OCI-LY7 (cell line): ENCODE measurements around the gene CDK19. TPM values are rescaled to one million over a fixed set of nuclear protein-coding genes. Genes with fewer than 3 reads are reported as not detected.

ENCODE experiments used
- BruUV-seq: library from RNA; stranded (reverse); fragments of 400-500 nt; replicated peaks from 2 replicates; lab custom pipeline; 2021; lab: Mats Ljungman, UMichigan
- CTCF ChIA-PET: fragments of 300-600 bp; sonication (Branson Sonifier 250); formaldehyde crosslinking; loops from one replicate; lab custom pipeline; 2022; ENCODE audit warnings: antibody characterized with exemption; ENCODE audit not compliant: unreplicated experiment; lab: Charles Lee
- POLR2A ChIA-PET: fragments of 300-600 bp; sonication (Branson Sonifier 250); formaldehyde crosslinking; loops from one replicate; lab custom pipeline; 2022; ENCODE audit warnings: antibody characterized with exemption; lab: Charles Lee
- DNase-seq: peaks from one replicate; pipeline ENCODE4 v3.0.0-alpha.2; 2015; ENCODE audit warnings: low spot score
- H2AFZ ChIP-seq: fragments of 200-600 bp; sonication (generic), shearing (Covaris generic); 2 replicates; pipeline ENCODE4 v1.6.1; 2014; ENCODE audit warnings: mild to moderate bottlenecking, antibody characterized with exemption, low read length, moderate library complexity
- H3K27ac ChIP-seq: fragments of 200-600 bp; sonication (generic); 2 replicates; pipeline ENCODE4 v1.5.1; 2014; ENCODE audit warnings: mixed run types, low read depth, mild to moderate bottlenecking, moderate library complexity, low read length, inconsistent platforms; ENCODE audit not compliant: poor library complexity, severe bottlenecking
- H3K36me3 ChIP-seq: fragments of 200-600 bp; sonication (generic); 2 replicates; pipeline ENCODE4 v1.6.1; 2014; ENCODE audit warnings: mild to moderate bottlenecking, antibody characterized with exemption, low read length, moderate library complexity, mixed read lengths; ENCODE audit not compliant: insufficient read depth
- H3K4me1 ChIP-seq: fragments of 200-600 bp; sonication (generic); 2 replicates; pipeline ENCODE4 v1.5.1; 2014; ENCODE audit warnings: mild to moderate bottlenecking, low read length; ENCODE audit not compliant: insufficient read depth, poor library complexity, severe bottlenecking
- H3K4me2 ChIP-seq: fragments of 200-600 bp; sonication (generic); 2 replicates; pipeline ENCODE4 v1.6.1; 2014; ENCODE audit warnings: mild to moderate bottlenecking, low read length
- H3K4me3 ChIP-seq: fragments of 200-600 bp; sonication (generic); 2 replicates; pipeline ENCODE4 v1.5.1; 2014; ENCODE audit warnings: mild to moderate bottlenecking, low read depth, low read length; ENCODE audit not compliant: poor library complexity, severe bottlenecking
- H3K79me2 ChIP-seq: fragments of 200-600 bp; sonication (generic); 2 replicates; pipeline ENCODE4 v1.6.1; 2016; ENCODE audit warnings: low read depth, mild to moderate bottlenecking, low read length, moderate library complexity, mixed read lengths; ENCODE audit not compliant: insufficient read depth
- H3K9me2 ChIP-seq: fragments of 200-600 bp; sonication (generic); 2 replicates; pipeline ENCODE4 v1.6.1; 2016; ENCODE audit warnings: mild to moderate bottlenecking, low read length, mixed read lengths; ENCODE audit not compliant: insufficient read depth
- H3K9me3 ChIP-seq: fragments of 200-600 bp; sonication (generic); 2 replicates; pipeline ENCODE4 v1.6.1; 2014; ENCODE audit warnings: mild to moderate bottlenecking, mixed run types, low read length, mixed read lengths
- H4K20me1 ChIP-seq: fragments of 200-600 bp; sonication (generic); 2 replicates; pipeline ENCODE4 v1.6.1; 2014; ENCODE audit warnings: mild to moderate bottlenecking, antibody characterized with exemption, low read length, moderate library complexity, mixed read lengths; ENCODE audit not compliant: insufficient read depth
- EZH2phosphoT487 ChIP-seq: fragments of 200-600 bp; sonication (generic); IDR thresholded peaks from 2 replicates; pipeline ENCODE4 v1.6.1; 2018; ENCODE audit warnings: low read depth, borderline replicate concordance, mild to moderate bottlenecking, mixed run types, antibody characterized with exemption, low read length, moderate library complexity, mixed read lengths
- intact Hi-C: fragments of 100-400 bp; cut with micrococcal nuclease; formaldehyde crosslinking; loops from one replicate; pipeline ENCODE4 v1.10.0; 2022; ENCODE audit not compliant: unreplicated experiment
- total RNA-seq, 2 experiments: library from RNA; depleted of rRNA in 1 of 2; stranded (reverse); fragments of >200 nt in 1 of 2; shearing (Covaris generic) in 1 of 2; gene quantifications; 2 replicates each; pipeline ENCODE4 v1.2.3, GENCODE V29; 2014 to 2022
- TF ChIP-seq, protein P1 (sequence below): fragments of 200-600 bp; sonication (generic); conservative IDR thresholded peaks from 2 replicates; pipeline ENCODE4 v1.5.1; 2014; ENCODE audit warnings: mild to moderate bottlenecking, antibody characterized with exemption, low read length, moderate library complexity, mixed read lengths

The CDK19 gene
- total RNA-seq, 2 experiments from 2014 or later = 15.4 to 35.6 TPM

DNA sequence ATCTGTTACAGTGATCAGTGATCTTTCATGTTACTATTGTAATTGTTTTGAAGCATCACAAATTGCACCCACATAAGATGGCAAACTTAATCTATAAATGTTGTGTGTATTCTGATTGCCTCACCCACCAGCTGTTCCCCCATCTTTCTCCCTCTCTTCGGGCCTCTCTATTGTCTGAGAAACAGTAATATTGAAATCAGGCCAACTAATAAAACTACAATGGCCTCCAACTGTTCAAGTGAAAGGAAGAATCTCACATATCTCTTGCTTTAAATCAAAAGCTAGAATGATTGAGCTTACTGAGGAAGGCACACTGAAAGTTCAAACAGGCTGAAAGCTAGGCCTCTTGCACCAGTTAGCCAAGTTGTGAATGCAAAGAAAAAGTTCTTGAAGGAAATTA, 141.2 kb downstream of the CDK19 start:
- Histone ChIP-seq H2AFZ (no peak overlapping the region), H3K79me2 (no peaks in the 10 kb centered on the region), H3K36me3 (no peaks in the 10 kb centered on the region), H3K4me1 (no peaks in the 10 kb centered on the region), H4K20me1 (no peaks in the 10 kb centered on the region), H3K9me2 (no peaks in the 10 kb centered on the region), H3K4me2 (no peak overlapping the region), H3K9me3 (no peaks in the 10 kb centered on the region), H3K27ac (no peak overlapping the region), H3K4me3 (no peak overlapping the region)
- BruUV-seq = no TSS peak
- no peak for DNase-seq
- POLR2A ChIA-PET = interaction anchor here (0.7 to 1.6 kb wide), 4 partner anchors 12 to 663 kb away, joined by 4 to 5 read pairs (median 4); no protein-coding TSS in a partner anchor
- intact Hi-C loops = no loop called here
- CTCF ChIA-PET = no interaction called here
- no peak for TF ChIP-seq EZH2phosphoT487
- TF ChIP-seq, protein P1, sequence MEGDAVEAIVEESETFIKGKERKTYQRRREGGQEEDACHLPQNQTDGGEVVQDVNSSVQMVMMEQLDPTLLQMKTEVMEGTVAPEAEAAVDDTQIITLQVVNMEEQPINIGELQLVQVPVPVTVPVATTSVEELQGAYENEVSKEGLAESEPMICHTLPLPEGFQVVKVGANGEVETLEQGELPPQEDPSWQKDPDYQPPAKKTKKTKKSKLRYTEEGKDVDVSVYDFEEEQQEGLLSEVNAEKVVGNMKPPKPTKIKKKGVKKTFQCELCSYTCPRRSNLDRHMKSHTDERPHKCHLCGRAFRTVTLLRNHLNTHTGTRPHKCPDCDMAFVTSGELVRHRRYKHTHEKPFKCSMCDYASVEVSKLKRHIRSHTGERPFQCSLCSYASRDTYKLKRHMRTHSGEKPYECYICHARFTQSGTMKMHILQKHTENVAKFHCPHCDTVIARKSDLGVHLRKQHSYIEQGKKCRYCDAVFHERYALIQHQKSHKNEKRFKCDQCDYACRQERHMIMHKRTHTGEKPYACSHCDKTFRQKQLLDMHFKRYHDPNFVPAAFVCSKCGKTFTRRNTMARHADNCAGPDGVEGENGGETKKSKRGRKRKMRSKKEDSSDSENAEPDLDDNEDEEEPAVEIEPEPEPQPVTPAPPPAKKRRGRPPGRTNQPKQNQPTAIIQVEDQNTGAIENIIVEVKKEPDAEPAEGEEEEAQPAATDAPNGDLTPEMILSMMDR = no peak

DNA sequence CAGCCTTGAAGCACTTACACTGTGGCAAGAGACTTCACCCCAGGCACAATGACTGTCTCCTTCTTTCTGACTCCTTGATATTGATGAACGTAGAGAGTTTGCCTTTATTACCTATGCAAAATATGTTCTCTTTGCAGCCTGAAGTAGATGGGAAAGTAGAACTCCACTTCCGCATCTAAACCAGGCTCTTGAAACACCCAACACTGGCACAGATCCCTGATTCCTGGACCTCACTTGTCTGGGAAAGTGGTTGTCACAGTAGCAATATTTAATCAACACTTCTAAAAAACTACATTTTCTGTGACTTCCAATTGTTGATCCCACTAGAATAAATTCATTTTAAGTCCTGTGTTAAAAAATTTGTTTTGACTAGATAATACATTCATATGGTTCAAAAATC, 143.1 kb downstream of the CDK19 start:
- DNase-seq = no peak
- POLR2A ChIA-PET = no interaction called here
- H4K20me1 ChIP-seq = no peaks in the 10 kb centered on the region
- TF ChIP-seq, protein P1 = no peak
- no peak for TF ChIP-seq EZH2phosphoT487
- H3K27ac ChIP-seq = no peak overlapping the region
- no peak overlapping the region for H3K4me2 ChIP-seq
- no peaks in the 10 kb centered on the region for H3K9me2 ChIP-seq
- no peaks in the 10 kb centered on the region for H3K4me1 ChIP-seq
- no peaks in the 10 kb centered on the region for H3K9me3 ChIP-seq
- intact Hi-C loops = no loop called here
- H2AFZ ChIP-seq = no peak overlapping the region
- BruUV-seq = no TSS peak
- no peaks in the 10 kb centered on the region for H3K79me2 ChIP-seq
- CTCF ChIA-PET = no interaction called here
- H3K36me3 ChIP-seq = no peaks in the 10 kb centered on the region
- no peak overlapping the region for H3K4me3 ChIP-seq

DNA sequence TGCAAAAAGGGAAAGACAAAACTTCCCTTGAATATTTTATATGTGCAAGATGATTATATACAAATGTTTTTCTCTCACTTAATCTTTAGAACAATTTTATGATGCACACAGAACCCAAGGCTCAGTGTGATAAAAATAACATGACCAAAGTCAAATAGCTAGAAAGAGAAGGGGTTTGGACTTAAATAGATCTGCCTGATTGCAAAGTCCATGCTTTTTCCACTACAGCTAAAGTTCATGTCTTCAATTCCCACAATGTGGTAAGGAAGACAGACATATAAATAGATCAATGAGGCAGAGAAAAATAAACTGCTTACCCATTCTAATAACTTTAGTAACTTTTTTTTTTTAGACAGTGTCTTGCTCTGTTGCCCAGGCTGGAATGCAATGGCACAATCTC, 143.8 kb downstream of the CDK19 start:
- no peaks in the 10 kb centered on the region for H3K36me3 ChIP-seq
- intact Hi-C loops = no loop called here
- BruUV-seq = no TSS peak
- POLR2A ChIA-PET = interaction anchor here (0.8 kb wide), 1 partner anchor 193 kb away, joined by 4 read pairs; no protein-coding TSS in a partner anchor
- no peak overlapping the region for H3K27ac ChIP-seq
- no peak overlapping the region for H2AFZ ChIP-seq
- H3K9me3 ChIP-seq = no peaks in the 10 kb centered on the region
- DNase-seq = no peak
- TF ChIP-seq, protein P1 = no peak
- no peak for TF ChIP-seq EZH2phosphoT487
- no peaks in the 10 kb centered on the region for H3K79me2 ChIP-seq
- H3K4me3 ChIP-seq = no peak overlapping the region
- CTCF ChIA-PET = no interaction called here
- no peaks in the 10 kb centered on the region for H3K9me2 ChIP-seq
- no peaks in the 10 kb centered on the region for H3K4me1 ChIP-seq
- H4K20me1 ChIP-seq = no peaks in the 10 kb centered on the region
- H3K4me2 ChIP-seq = no peak overlapping the region
